Measurements from ENCODE around the gene PACS1. TPM values are rescaled to one million over a fixed set of nuclear protein-coding genes. Genes with fewer than 3 reads are reported as not detected.

Gene PACS1
- total and polyA plus RNA-seq, 2 donors (not counting 1 experiment from before 2014, with no cell fraction given): 25.9 to 28.5 TPM

DNA sequence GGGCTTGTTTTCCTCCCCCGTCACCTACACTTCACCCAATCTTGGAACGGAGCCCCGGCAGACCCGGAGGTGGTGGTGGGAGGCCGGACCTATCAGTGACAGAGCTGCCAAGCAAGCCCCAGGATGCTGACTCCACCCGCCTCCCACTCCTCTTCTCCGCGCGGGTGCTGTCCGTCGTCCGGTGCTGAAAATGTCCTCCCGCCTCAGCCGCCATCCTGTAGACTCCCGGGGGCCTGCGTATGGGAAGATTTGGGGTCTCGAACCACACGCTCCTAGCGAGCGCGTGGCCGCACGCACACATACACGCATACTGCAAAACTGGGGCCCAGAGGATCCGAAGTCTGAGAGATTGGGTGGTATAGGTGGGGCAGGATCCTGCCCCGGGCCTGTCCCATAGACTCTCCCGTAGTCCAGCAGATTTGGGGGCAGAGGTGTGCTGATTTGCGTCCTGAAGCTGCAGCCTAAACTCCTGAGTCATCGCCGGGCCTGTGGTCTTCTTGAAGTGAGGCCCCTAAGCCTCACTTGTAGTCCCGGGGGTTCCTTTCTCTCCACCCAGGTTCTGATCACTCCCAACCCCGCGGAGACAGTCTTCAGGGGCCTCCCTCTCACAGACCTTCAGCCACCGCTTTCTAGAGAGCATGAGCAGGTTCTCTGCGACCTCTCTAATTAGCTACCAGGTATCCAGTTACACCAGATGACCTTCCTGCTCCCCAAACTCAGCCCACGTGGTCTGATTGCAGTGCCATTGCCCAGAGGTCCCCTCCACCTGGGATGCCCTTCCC, 219.7 kb downstream of the PACS1 start:
- peaks cover 25% of the 10 kb centered on the region for H3K79me2 ChIP-seq (ENCODE audit: control insufficient read depth, insufficient read depth, low read length)
- H3K27ac ChIP-seq (ENCODE audit: insufficient read depth, low read length): peak overlapping the region; percentile 95
- peaks cover 13% of the 10 kb centered on the region for H3K36me3 ChIP-seq (ENCODE audit: control insufficient read depth, insufficient read depth, low read length)
- H4K20me1 ChIP-seq (ENCODE audit: control insufficient read depth, extremely low read depth, insufficient read depth, low read length): no peaks in the 10 kb centered on the region
- peak overlapping the region; percentile 92 for H3K4me2 ChIP-seq (ENCODE audit: extremely low read depth, insufficient read depth, low read length)
- TF ChIP-seq EZH2 (IDR thresholded peaks at IDR 0.05; ENCODE audit: low read length, missing control alignments) (no peak), CTCF (conservative IDR thresholded peaks at IDR 0.05 in 1 of 2, IDR thresholded peaks at IDR 0.05 in 1 of 2; ENCODE audit: low read depth in 1 of 2, low read length in 2 of 2) (no peak)
- peaks cover 23% of the 10 kb centered on the region for H3K27me3 ChIP-seq (ENCODE audit: control insufficient read depth, insufficient read depth, low read length)
- peak overlapping the region; percentile 76 to 95 (median 82) for H3K4me3 ChIP-seq (replicated peaks in 1 of 4; ENCODE audit: control extremely low read depth in 1 of 4, insufficient read depth in 1 of 4, low read depth in 3 of 4, low read length in 4 of 4)
- H3K9me3 ChIP-seq (ENCODE audit: control insufficient read depth, insufficient read depth, low read depth, low read length): no peaks in the 10 kb centered on the region
- H2AFZ ChIP-seq (ENCODE audit: low read length): peak overlapping the region; percentile 73
- H3K9ac ChIP-seq (ENCODE audit: insufficient read depth, low read length): peak overlapping the region; percentile 98
- peaks cover 8% of the 10 kb centered on the region for H3K4me1 ChIP-seq (ENCODE audit: control insufficient read depth, extremely low read depth, insufficient read depth, low read length)
- no peak for DNase-seq (ENCODE audit: low read depth in 2 of 2)

GRCh38 chr11:66290330-66290621, 220.2 kb downstream of the PACS1 start:
- H3K27ac ChIP-seq (ENCODE audit: insufficient read depth, low read length): no peak overlapping the region
- H3K4me1 ChIP-seq (ENCODE audit: control insufficient read depth, extremely low read depth, insufficient read depth, low read length): peaks cover 8% of the 10 kb centered on the region
- no peaks in the 10 kb centered on the region for H4K20me1 ChIP-seq (ENCODE audit: control insufficient read depth, extremely low read depth, insufficient read depth, low read length)
- H3K36me3 ChIP-seq (ENCODE audit: control insufficient read depth, insufficient read depth, low read length): peaks cover 8% of the 10 kb centered on the region
- peak overlapping the region; percentile 92 for H3K4me2 ChIP-seq (ENCODE audit: extremely low read depth, insufficient read depth, low read length)
- H3K79me2 ChIP-seq (ENCODE audit: control insufficient read depth, insufficient read depth, low read length): peaks cover 24% of the 10 kb centered on the region
- H3K9me3 ChIP-seq (ENCODE audit: control insufficient read depth, insufficient read depth, low read depth, low read length): no peaks in the 10 kb centered on the region
- peaks cover 23% of the 10 kb centered on the region for H3K27me3 ChIP-seq (ENCODE audit: control insufficient read depth, insufficient read depth, low read length)
- DNase-seq (ENCODE audit: low read depth in 2 of 2): no peak
- H3K4me3 ChIP-seq (replicated peaks in 1 of 4; ENCODE audit: control extremely low read depth in 1 of 4, insufficient read depth in 1 of 4, low read depth in 3 of 4, low read length in 4 of 4): peak overlapping the region in 2 of 4 experiments; percentile 76 to 95
- H2AFZ ChIP-seq (ENCODE audit: low read length): no peak overlapping the region
- TF ChIP-seq EZH2 (IDR thresholded peaks at IDR 0.05; ENCODE audit: low read length, missing control alignments) (no peak), CTCF (conservative IDR thresholded peaks at IDR 0.05 in 1 of 2, IDR thresholded peaks at IDR 0.05 in 1 of 2; ENCODE audit: low read depth in 1 of 2, low read length in 2 of 2) (no peak)
- H3K9ac ChIP-seq (ENCODE audit: insufficient read depth, low read length): no peak overlapping the region

DNA sequence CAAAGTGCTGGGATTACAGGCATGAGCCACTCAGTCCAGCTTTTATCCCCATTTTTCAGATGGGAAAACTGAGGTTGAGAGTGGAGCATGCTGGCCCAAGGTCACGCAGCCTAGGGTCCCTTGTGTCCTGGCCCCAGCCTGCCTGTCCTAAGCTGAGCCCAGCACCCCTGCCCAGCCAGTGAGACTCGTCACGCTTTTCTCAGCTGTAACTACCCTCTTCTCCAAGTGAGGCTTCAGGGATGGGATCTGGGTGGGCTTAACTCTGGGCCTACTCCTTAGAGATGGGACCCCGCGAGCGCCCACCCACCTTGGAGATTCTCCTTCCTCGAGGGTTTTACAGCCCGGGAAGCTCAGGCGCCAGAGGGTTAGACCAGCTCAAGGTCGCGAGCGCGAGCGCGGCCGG, 221.2 kb downstream of the PACS1 start:
- DNase-seq (ENCODE audit: low read depth in 2 of 2): no peak
- no peak overlapping the region for H3K4me3 ChIP-seq (replicated peaks in 1 of 4; ENCODE audit: control extremely low read depth in 1 of 4, insufficient read depth in 1 of 4, low read depth in 3 of 4, low read length in 4 of 4)
- no peaks in the 10 kb centered on the region for H4K20me1 ChIP-seq (ENCODE audit: control insufficient read depth, extremely low read depth, insufficient read depth, low read length)
- H3K79me2 ChIP-seq (ENCODE audit: control insufficient read depth, insufficient read depth, low read length): peaks cover 20% of the 10 kb centered on the region
- H3K9ac ChIP-seq (ENCODE audit: insufficient read depth, low read length): no peak overlapping the region
- H2AFZ ChIP-seq (ENCODE audit: low read length): no peak overlapping the region
- H3K27me3 ChIP-seq (ENCODE audit: control insufficient read depth, insufficient read depth, low read length): peaks cover 23% of the 10 kb centered on the region
- H3K36me3 ChIP-seq (ENCODE audit: control insufficient read depth, insufficient read depth, low read length): peaks cover 3% of the 10 kb centered on the region
- H3K4me1 ChIP-seq (ENCODE audit: control insufficient read depth, extremely low read depth, insufficient read depth, low read length): peaks cover 8% of the 10 kb centered on the region
- H3K4me2 ChIP-seq (ENCODE audit: extremely low read depth, insufficient read depth, low read length): no peak overlapping the region
- TF ChIP-seq CTCF (conservative IDR thresholded peaks at IDR 0.05 in 1 of 2, IDR thresholded peaks at IDR 0.05 in 1 of 2; ENCODE audit: low read depth in 1 of 2, low read length in 2 of 2) (no peak), EZH2 (IDR thresholded peaks at IDR 0.05; ENCODE audit: low read length, missing control alignments) (peak; percentile 39)
- H3K27ac ChIP-seq (ENCODE audit: insufficient read depth, low read length): no peak overlapping the region
- no peaks in the 10 kb centered on the region for H3K9me3 ChIP-seq (ENCODE audit: control insufficient read depth, insufficient read depth, low read depth, low read length)

All from fibroblast of lung (primary cell).